Liver (tissue), 3 donors: Measurements from ENCODE around the gene HIF3A.

Experiments used
- FOXA1 ChIP-seq: IDR thresholded peaks from 2 replicates; pipeline ENCODE4 v1.6.1; 2016; ENCODE audit warnings: antibody characterized with exemption
- GABPA ChIP-seq, 2 donors: IDR thresholded peaks in 1 of 2; conservative IDR thresholded peaks in 1 of 2; 2 replicates each; pipeline ENCODE4 v1.6.1; 2016; ENCODE audit warnings: antibody characterized with exemption in 2 of 2, mild to moderate bottlenecking in 1 of 2, moderate library complexity in 1 of 2
- HNF4G ChIP-seq: IDR thresholded peaks from 2 replicates; pipeline ENCODE4 v1.6.1; 2016; ENCODE audit warnings: antibody characterized with exemption
- JUND ChIP-seq, 2 donors: IDR thresholded peaks; 2 replicates each; pipeline ENCODE4 v1.6.1; 2016; ENCODE audit warnings: antibody characterized with exemption in 2 of 2
- RAD21 ChIP-seq, 2 donors: IDR thresholded peaks; 2 replicates each; pipeline ENCODE4 v1.6.1; 2016; ENCODE audit warnings: antibody characterized with exemption in 2 of 2, mild to moderate bottlenecking in 2 of 2
- TAF1 ChIP-seq: conservative IDR thresholded peaks from 2 replicates; pipeline ENCODE4 v1.6.1; 2016; ENCODE audit warnings: antibody characterized with exemption, mild to moderate bottlenecking
- YY1 ChIP-seq: IDR thresholded peaks from 2 replicates; pipeline ENCODE4 v1.6.1; 2016; ENCODE audit warnings: antibody characterized with exemption, mild to moderate bottlenecking
- TF ChIP-seq, protein P1 (sequence below): fragments of 150-350 bp; IDR thresholded peaks from 2 replicates; pipeline ENCODE4 v1.5.1; 2017; ENCODE audit warnings: improper control_type of control experiment, low read depth, low read length; ENCODE audit not compliant: missing input control
- TF ChIP-seq, protein P2 (sequence below): IDR thresholded peaks from 2 replicates; pipeline ENCODE4 v1.6.1; 2016; ENCODE audit warnings: antibody characterized with exemption
- TF ChIP-seq, protein P3 (sequence below): IDR thresholded peaks from 2 replicates; pipeline ENCODE4 v1.6.1; 2016; ENCODE audit warnings: antibody characterized with exemption, mild to moderate bottlenecking
- donor health status: healthy.
- donor health status: healthy.

DNA sequence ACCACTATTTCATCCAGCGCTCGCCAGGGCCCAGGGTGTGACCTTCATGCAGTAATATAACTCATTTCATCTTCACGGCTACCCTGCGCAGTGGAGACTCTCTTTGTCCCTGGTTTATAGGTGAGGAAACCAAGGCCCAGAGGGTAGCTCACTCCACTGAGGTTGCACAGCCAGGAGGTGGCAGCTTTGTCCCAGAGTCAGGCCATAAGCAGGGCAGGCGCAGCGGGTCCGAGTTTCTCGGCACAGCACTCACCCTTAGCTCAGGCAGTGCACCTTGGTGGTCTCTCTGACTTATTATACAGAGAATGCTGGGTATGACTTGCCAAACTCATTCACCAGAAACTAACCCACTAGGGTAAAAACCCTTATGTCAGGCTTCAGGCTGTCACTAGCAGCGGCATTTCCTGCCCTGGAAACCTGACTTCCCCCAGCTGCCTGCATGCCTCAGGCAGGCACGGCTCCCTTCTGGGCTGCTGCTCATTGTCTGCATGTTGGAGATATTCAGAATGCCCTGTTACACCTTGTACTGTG lies 74.6 kb downstream of the HIF3A start:
- TF ChIP-seq, protein P1, sequence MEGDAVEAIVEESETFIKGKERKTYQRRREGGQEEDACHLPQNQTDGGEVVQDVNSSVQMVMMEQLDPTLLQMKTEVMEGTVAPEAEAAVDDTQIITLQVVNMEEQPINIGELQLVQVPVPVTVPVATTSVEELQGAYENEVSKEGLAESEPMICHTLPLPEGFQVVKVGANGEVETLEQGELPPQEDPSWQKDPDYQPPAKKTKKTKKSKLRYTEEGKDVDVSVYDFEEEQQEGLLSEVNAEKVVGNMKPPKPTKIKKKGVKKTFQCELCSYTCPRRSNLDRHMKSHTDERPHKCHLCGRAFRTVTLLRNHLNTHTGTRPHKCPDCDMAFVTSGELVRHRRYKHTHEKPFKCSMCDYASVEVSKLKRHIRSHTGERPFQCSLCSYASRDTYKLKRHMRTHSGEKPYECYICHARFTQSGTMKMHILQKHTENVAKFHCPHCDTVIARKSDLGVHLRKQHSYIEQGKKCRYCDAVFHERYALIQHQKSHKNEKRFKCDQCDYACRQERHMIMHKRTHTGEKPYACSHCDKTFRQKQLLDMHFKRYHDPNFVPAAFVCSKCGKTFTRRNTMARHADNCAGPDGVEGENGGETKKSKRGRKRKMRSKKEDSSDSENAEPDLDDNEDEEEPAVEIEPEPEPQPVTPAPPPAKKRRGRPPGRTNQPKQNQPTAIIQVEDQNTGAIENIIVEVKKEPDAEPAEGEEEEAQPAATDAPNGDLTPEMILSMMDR, result no peak
- TF ChIP-seq HNF4G, result no peak
- no peak for TF ChIP-seq GABPA (IDR thresholded peaks at IDR 0.05 in 1 of 2, conservative IDR thresholded peaks at IDR 0.05 in 1 of 2)
- no peak for TF ChIP-seq FOXA1
- no peak for TF ChIP-seq RAD21 (IDR thresholded peaks at IDR 0.05)
- TF ChIP-seq, protein P2, sequence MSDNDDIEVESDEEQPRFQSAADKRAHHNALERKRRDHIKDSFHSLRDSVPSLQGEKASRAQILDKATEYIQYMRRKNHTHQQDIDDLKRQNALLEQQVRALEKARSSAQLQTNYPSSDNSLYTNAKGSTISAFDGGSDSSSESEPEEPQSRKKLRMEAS, result no peak
- no peak for TF ChIP-seq TAF1
- no peak for TF ChIP-seq JUND (IDR thresholded peaks at IDR 0.05)
- TF ChIP-seq YY1, result no peak
- TF ChIP-seq, protein P3, sequence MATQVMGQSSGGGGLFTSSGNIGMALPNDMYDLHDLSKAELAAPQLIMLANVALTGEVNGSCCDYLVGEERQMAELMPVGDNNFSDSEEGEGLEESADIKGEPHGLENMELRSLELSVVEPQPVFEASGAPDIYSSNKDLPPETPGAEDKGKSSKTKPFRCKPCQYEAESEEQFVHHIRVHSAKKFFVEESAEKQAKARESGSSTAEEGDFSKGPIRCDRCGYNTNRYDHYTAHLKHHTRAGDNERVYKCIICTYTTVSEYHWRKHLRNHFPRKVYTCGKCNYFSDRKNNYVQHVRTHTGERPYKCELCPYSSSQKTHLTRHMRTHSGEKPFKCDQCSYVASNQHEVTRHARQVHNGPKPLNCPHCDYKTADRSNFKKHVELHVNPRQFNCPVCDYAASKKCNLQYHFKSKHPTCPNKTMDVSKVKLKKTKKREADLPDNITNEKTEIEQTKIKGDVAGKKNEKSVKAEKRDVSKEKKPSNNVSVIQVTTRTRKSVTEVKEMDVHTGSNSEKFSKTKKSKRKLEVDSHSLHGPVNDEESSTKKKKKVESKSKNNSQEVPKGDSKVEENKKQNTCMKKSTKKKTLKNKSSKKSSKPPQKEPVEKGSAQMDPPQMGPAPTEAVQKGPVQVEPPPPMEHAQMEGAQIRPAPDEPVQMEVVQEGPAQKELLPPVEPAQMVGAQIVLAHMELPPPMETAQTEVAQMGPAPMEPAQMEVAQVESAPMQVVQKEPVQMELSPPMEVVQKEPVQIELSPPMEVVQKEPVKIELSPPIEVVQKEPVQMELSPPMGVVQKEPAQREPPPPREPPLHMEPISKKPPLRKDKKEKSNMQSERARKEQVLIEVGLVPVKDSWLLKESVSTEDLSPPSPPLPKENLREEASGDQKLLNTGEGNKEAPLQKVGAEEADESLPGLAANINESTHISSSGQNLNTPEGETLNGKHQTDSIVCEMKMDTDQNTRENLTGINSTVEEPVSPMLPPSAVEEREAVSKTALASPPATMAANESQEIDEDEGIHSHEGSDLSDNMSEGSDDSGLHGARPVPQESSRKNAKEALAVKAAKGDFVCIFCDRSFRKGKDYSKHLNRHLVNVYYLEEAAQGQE, result no peak
